NCI-H524 treated with DMSO at 0.1 percent for 48 hours (cell line): ENCODE data around the gene PIN4.
"Not testable (repeated sequence)": the region's sequence is repeated elsewhere in the genome, so short reads cannot be mapped to it uniquely, and the experiment has no call there.

Source experiments
- DNase-seq: peaks from one replicate; lab custom pipeline; 2025; lab: John Stamatoyannopoulos, UW

Gene PIN4

GRCh38 chrX:72202792-72203401 is 21.3 kb downstream of the PIN4 start:
- no peak for DNase-seq

GRCh38 chrX:72203421-72203820 is 21.9 kb downstream of the PIN4 start:
- no peak for DNase-seq

- no peak for DNase-seq
These were observed 24.1 kb downstream of the PIN4 start for GRCh38 chrX:72205706-72206105.

- no peak for DNase-seq
These were observed 25.8 kb downstream of the PIN4 start for GRCh38 chrX:72207366-72207765.

GRCh38 chrX:72208126-72208800 is 26.7 kb downstream of the PIN4 start:
- no peak for DNase-seq

- DNase-seq, result no peak
These were observed 35.4 kb downstream of the PIN4 start for GRCh38 chrX:72216973-72217372.

GRCh38 chrX:72220375-72220774 is 38.8 kb downstream of the PIN4 start:
- DNase-seq, result not testable (repeated sequence)

GRCh38 chrX:72230290-72230689 is 48.7 kb downstream of the PIN4 start:
- no peak for DNase-seq

- DNase-seq, result no peak
These were observed 55.3 kb downstream of the PIN4 start for GRCh38 chrX:72236841-72237240.

- DNase-seq, result no peak
These were observed 56.6 kb downstream of the PIN4 start for GRCh38 chrX:72238183-72238582.

- peak; percentile 27 for DNase-seq
These were observed 57.3 kb downstream of the PIN4 start, which contains the start of gene ERCC6L for GRCh38 chrX:72238721-72239475. TSS of gene ERCC6L (minus strand) at chrX:72239027. CDS start at chrX:72238911, 116 bp downstream.

- DNase-seq, result no peak
These were observed 59.4 kb downstream of the PIN4 start for GRCh38 chrX:72240976-72241375.

- no peak for DNase-seq
These were observed 61.9 kb downstream of the PIN4 start for GRCh38 chrX:72243472-72243871.

- no peak for DNase-seq
These were observed 64.0 kb downstream of the PIN4 start for GRCh38 chrX:72245461-72246089.

- peak; percentile 58 for DNase-seq
These were observed 65.8 kb downstream of the PIN4 start for GRCh38 chrX:72247206-72247942.
